Right lung (tissue), 5 donors: ENCODE data around the gene ADCY1. TPM values are rescaled to one million over a fixed set of nuclear protein-coding genes. Genes with fewer than 3 reads are reported as not detected.

Source experiments
- DNase-seq, 2 donors: peaks; one replicate each; pipeline ENCODE4 v3.0.0-alpha.2; 2013
- polyA plus RNA-seq, 5 donors: library from polyadenylated mRNA; unstranded; fragments of 120-200 nt; gene quantifications; one replicate each; pipeline versions ENCODE4 v1.2.1 to v1.2.3, GENCODE V29; 2013; ENCODE audit warnings: inconsistent platforms in 1 of 5, low replicate concordance in 1 of 5; ENCODE audit not compliant: insufficient read length in 5 of 5, insufficient read depth in 1 of 5

Gene ADCY1
- polyA plus RNA-seq, 5 donors: 1.9 to 2.9 (median 2.3) TPM

DNA sequence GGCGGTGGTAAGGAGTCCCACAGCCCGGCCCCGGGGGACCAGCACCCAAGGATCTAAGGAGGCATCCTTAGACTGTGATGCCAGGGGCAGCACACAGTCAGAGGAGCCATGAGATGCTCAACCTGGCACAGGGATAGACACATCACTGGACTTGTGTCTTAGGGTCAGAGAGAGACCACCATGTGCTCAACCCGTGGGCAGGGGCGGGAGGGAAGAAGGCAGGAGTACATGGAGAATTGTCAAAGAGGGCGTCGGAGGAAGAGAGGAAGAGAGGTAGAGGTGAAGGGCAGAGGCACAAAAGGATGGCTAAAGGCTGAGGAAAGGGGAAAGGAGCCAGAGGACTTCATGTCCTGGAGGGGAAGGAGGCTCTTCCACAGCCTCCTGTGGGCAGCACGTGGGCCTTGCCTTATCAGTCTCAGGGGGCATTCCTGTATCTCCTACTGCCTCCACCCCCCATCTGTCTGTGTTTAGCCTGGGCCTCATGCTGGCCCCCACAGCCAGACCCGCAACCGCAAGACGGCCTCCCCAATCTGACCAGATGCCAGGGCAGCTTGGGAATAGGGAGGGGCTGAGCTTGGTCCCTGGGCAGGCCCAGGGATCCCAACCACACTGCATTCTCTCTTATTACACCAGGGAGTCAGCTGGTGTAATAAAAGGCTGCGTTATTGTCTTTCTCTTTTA is 2.2 kb downstream of the ADCY1 start:
- DNase-seq: no peak

DNA sequence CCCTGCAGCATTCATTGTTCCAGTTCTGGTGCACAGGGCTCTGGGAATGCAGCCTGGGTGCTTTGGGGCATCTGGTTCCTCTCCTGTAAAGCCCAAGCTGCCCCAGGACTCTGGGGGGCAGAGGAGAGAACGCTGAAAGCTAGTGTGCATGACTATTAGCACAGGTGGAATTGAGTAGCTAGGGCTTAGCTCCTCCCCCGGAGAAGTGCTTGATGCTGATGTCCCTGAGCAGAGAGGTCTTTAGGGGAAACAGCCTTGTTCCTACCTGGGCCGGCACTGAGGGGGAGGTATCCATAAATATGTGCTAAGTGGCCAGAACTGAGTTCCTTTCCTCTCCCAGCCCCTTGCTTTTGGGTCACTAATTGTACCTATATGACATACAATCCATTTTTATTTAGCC is 3.9 kb downstream of the ADCY1 start:
- DNase-seq: no peak

DNA sequence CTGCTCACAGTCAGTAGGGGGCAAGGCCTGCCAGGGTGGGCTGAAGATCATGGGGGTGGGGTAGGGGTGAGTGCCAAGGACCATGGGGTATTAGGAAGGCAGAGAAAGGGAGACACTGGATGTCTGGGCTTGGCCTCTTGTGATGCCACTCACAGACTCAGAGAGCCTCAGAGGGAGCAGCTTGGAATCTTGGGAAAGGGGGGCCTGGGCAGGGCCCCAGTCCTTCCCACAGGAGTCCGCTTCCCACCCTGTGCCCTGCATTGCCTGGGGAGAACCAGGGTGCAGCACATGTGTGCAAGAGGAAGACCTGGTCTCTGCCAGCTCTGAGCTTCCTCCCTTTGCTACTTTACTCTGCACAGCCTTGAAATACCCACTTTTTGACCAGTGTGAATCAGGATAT is 4.3 kb downstream of the ADCY1 start:
- DNase-seq: no peak

DNA sequence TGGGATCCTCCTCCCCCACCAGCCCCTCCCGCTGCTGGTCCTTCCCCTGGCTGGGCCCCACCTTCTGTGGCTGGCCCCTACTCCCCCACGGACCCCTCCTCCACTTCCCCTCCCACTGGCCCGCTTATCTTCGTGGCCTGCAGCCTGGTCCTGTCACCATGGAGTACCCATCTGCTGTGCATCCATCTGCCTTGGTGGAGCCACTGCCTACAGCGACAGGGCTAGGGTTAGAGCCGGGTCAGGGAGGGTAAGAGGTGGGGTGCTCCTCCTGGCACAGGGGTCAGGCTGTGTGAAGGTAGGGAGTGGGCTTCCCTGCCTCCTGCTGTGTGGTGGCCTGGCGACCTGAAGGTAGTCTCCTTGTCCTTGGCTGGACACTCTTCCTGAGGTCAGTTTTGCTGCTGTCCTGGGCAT is 5.2 kb downstream of the ADCY1 start:
- no peak for DNase-seq

DNA sequence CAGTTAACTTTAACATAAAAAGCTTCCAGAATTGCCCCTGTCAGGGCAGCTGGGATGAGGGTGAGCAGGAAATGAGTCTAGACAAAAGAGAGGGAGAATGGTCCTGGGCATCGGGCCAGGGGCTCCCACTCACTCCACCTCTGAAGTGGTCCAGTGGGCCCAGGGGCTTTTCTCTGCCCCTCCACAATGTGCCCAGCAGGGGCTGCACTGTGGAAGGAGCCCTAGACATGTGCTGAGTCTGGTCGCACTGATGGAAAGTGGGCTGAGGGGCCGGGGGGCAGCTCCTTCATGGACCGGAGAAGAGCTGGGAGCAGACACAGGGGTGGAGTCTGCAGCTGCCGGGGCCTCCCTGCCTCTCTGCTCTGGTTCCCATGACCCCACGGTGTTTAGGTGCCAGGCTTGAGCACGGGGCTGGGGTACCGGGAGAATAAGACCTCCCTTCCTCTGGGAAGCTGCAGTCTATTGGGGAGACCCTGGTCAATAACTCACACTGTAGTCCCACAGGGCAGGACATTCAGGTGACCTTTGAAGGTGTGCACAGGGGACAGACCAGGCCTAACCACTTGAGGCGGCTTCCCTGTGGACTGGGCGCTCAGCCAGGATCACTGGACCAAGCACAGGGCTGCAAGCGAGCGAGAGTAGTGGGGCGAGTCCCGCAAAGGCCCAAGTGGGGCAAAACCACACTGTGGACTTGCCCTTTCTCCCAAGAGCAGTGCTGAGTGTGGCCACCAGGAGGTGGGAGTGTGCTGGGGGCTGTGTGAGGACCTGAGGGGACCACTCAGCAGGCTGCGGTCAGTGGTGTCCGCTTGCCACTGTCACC is 6.1 kb downstream of the ADCY1 start:
- DNase-seq: no peak

DNA sequence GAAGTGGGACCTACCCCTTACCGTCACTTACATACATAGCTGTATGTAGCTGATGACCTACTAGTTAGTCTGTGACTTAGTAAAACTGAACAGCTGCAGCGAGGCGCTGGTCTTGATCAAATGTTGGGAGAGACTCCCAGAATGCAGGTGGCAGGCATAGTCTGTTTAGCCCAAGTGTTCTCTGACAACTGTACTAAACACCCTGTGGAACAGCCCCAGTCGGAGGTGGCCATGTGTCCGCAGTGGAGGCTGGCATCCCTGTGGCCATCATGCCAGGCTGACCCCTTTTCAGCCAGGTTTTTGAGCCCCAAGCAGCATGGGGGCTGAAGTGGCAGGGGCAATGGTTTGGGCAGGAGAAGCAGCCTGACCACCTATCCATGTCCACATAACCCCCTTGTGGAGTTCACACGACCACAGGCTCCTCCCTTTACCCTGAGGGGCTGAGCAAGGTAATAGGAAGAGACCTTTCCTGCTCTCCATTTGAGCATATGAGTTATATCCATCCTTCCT is 7.2 kb downstream of the ADCY1 start:
- DNase-seq: no peak

DNA sequence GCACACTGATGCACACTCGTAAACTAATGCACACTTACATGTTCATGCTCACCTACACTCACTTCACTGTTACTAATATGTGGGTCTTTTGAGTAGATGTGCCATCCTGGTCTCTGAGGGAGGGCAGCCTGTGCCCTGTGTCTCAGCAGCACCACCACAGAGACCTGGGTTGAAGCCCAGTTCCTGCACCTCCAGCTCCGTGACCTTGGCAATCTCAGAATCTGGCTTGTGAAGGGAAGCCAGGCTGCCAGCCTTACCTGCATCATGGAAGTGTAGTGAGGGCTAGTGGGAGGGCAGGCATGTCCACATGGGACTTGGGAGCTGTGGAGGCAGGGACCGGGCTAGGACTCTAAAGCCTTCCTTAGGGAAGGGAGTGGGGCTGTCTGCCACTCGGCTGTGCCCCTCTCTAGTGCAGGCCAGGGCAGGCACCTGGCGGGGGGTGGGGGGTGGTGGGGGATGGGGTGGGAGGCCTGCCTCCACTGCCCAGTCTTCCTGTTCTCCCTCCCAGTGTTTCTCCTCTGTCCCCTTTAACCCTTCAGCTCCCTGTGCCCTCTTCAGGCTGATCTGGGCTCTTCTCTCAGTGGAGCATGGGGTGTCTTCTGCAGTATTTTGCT is 8.1 kb downstream of the ADCY1 start:
- no peak for DNase-seq

DNA sequence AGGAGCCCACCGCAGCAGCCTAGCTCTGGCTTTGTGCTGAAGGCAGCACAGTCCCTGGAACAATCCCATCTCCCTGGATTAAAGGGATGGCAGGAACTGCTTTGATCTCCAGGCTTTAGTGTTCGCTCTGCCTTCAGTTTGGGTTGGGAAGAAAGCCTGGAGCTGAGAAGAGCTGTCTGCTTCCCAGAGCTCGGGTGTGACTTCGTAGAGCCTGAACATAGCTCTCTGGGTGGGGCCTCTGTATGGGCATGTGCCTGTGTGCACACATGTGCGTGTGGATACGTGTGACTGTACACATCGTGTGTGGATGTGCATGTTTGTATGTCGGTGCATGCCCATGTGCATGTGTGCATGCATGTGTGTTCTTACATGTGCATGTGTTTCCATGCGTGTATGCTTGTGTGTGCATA is 8.7 kb downstream of the ADCY1 start:
- DNase-seq: no peak

DNA sequence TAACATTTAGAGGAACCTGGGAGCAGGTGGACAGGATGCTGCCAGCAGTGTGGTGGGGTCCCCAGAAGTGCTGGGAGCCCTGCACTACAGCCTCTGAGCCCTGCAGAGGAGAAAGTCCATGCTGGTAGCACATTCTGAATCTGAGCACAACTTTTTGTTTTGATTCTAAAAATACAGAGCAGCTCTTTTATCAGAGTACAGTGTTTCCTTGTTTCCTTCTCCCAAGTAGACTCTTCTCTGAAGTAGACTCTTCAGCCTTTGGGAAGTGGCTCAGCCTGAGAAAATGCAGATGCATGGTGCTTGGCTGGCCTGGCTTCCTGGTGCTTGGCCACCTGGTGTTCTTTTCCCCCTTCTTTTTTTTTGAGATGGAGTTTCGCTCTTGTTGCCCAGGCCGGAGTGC is 9.1 kb downstream of the ADCY1 start:
- DNase-seq: no peak

DNA sequence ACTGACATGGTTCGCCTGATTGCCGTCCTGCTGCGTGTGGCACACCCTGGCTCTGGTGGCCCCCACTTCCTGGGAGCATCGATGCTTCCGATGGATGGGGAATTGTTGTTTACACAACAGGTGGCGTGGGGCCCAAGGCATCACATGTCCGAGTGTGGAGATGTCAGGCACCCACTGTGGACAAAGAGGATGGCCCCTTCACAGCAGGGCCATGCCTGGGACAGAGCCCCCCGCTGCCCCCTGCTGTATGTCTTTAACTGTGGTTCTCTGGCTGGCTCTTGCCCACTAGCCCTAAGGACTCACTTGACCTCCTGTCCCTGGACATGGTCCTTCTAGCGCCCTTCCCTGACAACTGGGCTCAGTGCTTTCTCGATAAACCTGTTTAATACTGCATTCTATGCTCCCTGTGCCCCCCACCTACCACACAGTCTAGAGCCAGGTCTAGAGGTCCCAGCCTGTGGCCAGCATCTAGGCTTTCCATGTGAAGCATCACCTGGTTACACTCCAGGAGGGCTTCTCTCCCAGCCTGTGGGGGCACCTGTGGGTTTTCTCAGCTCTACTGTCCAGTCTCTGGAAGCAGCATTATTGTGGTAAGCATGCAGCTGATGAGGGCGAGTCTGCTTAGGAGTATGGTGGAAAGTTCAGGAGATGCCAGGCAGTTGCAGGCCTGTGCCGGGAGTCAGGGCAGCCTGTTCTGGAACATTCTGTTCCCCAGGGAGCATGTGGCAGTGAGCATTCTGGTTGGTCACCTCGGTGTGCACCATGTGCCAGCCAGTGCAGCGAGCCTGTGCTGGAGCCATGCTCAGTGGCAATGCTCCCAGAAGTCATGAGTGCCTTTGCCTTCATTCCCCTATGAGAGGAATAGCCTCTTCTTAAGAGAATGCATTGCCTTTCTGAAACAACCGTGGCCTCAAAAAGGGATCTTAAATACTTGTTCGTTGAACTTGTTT is 10.4 kb downstream of the ADCY1 start:
- no peak for DNase-seq

DNA sequence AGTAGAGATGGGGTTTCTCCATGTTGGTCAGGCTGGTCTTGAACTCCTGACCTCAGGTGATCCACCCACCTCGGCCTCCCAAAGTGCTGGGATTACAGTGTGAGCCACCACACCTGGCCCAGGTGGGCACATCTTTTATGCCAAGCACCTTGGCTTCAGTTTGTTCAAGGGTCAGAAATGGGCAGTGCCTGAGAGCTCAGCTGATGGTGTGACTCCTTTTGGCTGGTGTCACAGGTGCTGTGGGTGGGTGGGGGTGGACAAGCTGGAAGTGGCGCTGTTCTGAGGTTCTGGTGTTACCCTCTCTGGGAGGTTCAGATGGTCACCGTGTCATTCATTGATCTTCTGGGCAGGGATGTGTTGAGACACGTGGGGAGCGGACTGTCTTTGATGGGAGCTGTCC is 11.5 kb downstream of the ADCY1 start:
- DNase-seq: no peak

DNA sequence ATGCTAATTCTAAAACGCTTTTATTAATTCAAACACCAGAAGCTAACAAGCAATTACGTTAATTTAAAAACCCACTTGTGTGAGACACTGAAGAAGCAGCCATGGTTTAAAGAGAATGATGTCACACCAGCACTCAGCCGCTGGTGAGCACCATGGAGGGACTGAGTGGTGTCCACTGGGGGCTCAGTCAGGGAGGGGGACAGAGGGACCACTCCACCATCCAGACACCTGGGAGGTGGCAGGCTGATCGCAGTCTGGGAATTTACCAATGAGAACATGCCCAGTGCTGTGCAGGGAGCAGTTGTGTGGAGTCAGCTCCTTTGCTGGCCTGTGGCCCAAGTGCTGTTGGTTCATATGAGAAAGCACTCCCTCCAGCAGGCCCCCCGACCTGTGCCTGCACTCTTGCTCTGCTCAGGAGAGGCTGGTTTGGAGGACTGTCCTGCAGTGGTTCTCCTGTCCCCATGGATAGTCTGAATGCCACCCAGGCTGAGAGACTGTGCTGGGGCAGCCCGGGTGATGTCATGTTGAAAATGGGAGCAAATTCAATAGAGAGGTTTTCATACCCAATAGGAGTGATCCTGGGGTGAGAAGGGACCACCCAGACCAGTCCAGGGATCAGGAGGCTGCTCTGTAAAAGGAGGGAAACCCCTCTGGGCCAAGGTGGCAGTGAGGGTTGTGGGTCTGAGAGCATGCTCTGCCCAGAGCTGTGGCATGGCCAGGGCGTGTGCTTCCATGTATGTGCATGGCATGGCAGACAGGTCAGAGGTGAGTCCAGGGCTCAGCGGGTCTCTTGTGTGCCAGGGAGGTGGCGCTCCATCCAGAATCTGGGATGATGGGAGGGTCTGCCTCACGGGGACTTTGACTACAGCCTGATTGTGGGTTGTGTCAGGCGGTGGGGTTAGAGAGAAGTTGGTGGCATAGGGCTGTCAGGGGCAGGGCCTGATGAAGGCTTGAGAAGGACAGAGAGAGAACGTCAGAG is 12.7 kb downstream of the ADCY1 start:
- DNase-seq: no peak

DNA sequence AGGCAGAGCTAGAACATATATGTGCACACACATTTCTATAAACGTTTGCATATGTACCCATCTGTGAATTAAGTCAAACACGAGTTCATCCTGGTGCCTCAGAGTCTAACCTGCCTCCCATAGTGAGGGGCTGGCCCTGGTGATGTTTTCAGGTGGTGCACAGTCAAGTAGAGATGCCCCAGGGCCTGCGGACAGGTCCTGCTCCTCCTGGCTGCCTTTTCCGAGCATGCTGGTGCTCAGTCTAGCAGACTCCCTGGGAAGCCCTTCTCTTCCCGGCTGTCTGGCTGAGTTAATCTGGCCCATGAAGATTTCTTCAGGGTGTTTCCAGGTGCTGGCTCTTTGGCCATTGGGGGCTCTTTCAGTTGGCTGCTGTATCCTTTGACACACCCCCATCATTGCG is 14.3 kb downstream of the ADCY1 start:
- no peak for DNase-seq

DNA sequence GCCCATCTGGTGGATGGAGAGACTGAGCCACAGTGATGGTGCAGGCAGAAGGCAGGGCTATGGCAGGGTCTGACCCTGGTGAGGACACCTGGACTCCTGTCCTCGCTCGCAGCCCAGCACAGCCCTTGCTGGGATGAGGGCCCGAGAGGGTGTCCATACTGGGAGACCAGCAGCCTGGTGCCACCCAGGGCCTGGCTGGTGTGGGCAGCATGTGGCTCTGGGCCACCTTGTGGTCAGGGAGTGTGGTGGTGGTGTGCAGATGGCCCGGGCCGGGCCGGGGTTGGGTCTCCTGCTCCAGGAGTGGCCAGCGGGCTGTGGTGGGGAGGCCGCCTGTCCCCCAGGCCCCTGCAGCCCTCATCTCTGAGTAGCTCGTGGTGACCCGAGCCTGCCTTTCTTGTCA is 14.9 kb downstream of the ADCY1 start:
- no peak for DNase-seq

DNA sequence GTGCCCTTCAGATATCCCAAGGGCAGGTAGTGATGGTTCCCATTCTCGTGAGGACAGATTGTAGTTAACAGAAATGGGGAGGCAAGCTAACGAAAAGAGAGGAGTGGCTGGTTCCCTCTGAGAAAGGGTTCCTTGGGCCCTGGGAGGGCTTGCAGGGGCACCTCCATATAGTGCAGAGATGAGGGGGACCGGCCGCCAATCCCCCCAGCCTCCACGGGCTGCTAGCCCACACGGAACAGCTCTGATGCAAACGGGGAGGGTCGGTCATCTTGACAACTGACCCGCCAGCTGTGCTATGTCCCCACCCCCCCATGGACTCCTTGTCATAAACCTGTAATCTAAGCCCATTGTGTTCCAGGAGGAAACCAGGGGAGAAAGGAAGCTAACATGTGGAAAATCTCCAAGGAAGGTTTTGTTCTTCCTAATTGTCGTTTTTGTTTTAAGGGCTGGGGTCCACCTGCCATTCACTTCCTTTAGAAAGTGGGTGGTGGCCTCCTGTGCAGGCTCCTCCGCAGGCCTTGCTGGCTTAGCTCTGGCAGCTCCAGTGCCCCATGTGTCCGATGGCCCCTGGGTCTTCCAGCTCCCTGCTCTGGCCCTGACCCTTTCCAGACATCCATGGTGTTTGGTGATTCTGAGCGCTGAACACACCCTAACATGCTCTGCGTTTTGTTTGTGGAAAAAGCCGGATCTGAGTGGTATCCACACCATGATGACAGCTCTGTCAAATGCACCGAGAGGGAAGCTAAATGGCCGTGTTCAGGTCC is 15.9 kb downstream of the ADCY1 start:
- DNase-seq: no peak

DNA sequence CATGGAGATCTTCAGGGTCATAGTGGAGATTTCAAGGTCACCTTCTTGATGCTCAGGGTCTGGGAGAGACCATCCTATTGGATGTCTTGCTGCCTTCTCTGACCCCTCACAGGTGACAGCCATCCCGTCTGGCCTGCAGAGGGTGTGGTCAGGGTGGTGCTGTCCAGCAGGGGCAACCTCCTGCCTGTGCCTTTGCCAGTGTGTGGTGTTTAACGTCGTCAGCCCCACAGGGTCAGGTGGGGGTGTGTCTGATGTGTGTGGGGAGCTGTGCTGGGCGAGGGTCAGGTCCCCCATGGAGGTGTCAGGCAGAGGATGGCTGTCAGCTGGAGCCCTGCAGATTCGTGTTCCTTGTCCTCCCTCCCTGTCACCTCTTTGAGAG is 16.5 kb downstream of the ADCY1 start:
- DNase-seq: no peak

DNA sequence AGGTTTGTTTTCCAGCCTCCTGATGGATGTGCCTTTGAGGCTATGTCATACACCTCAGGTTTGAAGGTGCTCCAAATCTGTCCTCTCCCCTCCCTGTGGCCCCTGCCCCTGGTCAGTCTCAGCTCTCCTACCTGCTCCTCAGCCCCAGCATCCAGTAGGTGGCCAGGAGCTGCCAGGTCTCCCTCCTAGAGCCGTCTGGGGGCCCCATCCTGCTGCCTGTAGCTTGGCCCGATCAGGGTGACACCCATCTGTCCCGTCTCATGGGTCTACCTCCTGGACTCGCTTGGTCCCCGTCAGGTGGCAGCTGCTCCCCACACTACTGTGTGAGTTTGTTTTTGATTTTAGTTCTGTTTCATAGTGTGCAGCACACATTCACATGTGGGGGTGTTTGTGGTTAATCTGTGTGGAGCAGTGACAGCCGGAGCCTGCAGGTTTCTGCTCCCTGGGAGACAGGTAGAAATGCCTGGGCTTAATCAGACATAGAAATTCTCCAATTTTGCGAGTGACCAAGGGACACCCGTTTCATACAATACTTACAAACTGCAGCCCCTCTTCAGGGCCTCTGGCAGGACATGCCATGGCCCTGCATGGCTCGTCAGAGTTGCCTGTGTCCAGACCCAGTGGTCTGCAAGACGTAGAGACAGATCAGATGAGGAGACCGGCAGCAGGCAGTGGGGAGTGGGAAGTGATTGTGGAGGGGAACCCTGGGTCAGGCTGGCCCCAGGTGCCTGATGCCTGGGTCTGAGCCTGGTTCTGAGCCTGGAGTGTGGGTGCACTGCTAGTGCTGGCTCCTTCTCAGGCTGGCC is 17.1 kb downstream of the ADCY1 start:
- no peak for DNase-seq

DNA sequence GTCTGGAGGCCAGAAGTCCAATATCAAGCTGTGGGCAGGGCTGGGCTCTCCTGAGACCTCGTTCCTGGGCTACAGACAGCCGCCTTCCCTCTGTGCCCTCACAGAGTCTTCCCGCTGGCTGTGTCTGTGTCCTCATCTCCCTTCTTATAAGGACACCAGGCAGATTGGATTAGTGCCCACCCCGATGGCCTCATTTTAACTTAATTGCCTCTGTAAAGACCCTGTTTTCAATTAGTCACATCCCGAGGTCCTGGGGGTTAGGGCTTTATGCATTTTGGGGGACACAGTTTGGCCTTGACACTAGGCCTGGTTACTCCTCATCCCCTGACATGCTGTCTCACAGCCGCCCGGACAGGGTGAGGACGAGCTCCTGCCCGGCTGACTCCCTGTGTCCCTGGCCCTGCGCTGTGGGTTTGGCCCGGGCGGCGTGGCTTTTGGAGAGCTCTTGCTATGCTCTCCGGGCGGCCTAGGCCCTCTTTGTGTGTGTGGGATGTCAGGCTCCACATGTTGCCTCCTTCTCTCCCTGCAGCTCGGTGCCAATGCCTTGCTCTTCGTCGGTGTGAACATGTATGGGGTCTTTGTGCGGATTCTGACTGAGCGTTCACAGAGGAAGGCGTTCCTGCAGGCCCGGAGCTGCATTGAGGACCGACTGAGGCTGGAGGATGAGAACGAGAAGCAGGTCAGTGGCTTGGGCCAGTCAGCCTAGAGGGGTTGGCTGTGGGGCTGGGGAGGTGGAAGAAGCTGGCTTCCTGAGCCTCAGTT is 18.2 kb downstream of the ADCY1 start:
- no peak for DNase-seq
